GM23248 (cell line): ENCODE data around the gene SCD5.

Experiments used
- EZH2 ChIP-seq: fragments of 200-600 bp; sonication (generic); IDR thresholded peaks from 2 replicates; pipeline ENCODE4 v1.6.1; 2018; ENCODE audit warnings: antibody characterized with exemption, mild to moderate bottlenecking; ENCODE audit not compliant: insufficient read depth, poor library complexity, severe bottlenecking
- EZH2phosphoT487 ChIP-seq: fragments of 200-600 bp; sonication (generic); IDR thresholded peaks from 2 replicates; pipeline ENCODE4 v1.6.1; 2018; ENCODE audit warnings: antibody characterized with exemption, moderate library complexity, mild to moderate bottlenecking, low read depth; ENCODE audit not compliant: insufficient read depth

GRCh38 chr4:82789025-82789776 lies 9.4 kb downstream of the SCD5 start:
- TF ChIP-seq EZH2 (no peak), EZH2phosphoT487 (no peak)
